BE2C (cell line): ENCODE results near the gene RADX.
A peak's percentile ranks its signal among the peaks of the same experiment; 100 is the strongest.

Source experiments
- DNase-seq: peaks from one replicate; pipeline ENCODE4 v3.0.0-alpha.2; 2020
- H3K27me3 ChIP-seq: fragments of 250-450 bp; sonication (Bioruptor Pico); 2 replicates; pipeline ENCODE4 v1.5.1; 2020; ENCODE audit warnings: mild to moderate bottlenecking
- H3K36me3 ChIP-seq: fragments of 250-450 bp; sonication (Bioruptor Pico); 2 replicates; pipeline ENCODE4 v1.5.1; 2020; ENCODE audit warnings: mild to moderate bottlenecking
- H3K4me1 ChIP-seq: fragments of 250-450 bp; sonication (Bioruptor Pico); 2 replicates; pipeline ENCODE4 v1.5.1; 2020
- H3K4me3 ChIP-seq: 2 replicates; pipeline ENCODE4 v1.5.1; 2011; ENCODE audit warnings: low read depth, low read length
- H3K9me3 ChIP-seq: fragments of 250-450 bp; sonication (Bioruptor Pico); 2 replicates; pipeline ENCODE4 v1.5.1; 2020
- CTCF ChIP-seq: IDR thresholded peaks from 2 replicates; pipeline ENCODE4 v1.5.1; 2012; ENCODE audit warnings: mild to moderate bottlenecking, low read depth, low read length

The RADX gene

GRCh38 chrX:106613277-106613676 is 1.5 kb downstream of the RADX start:
- no peak for TF ChIP-seq CTCF
- Histone ChIP-seq H3K27me3 (0 out of 2 replicates have a peak, but pooled peaks cover 2% of the 10 kb centered on the region), H3K4me3 (no peak overlapping the region), H3K4me1 (no peaks in the 10 kb centered on the region), H3K9me3 (no peaks in the 10 kb centered on the region), H3K36me3 (no peaks in the 10 kb centered on the region)
- no peak for DNase-seq

GRCh38 chrX:106615041-106615440 is 3.3 kb downstream of the RADX start:
- no peak for DNase-seq

GRCh38 chrX:106619797-106620196 is 8.0 kb downstream of the RADX start:
- H3K27me3 ChIP-seq: no peaks in the 10 kb centered on the region

More at GRCh38 chrX:106615041-106615440, 3.3 kb downstream of the RADX start:
- Histone ChIP-seq H3K4me3 (no peak overlapping the region), H3K4me1 (no peaks in the 10 kb centered on the region), H3K36me3 (no peaks in the 10 kb centered on the region), H3K27me3 (0 out of 2 replicates have a peak, but pooled peaks cover 2% of the 10 kb centered on the region), H3K9me3 (no peaks in the 10 kb centered on the region)
- TF ChIP-seq CTCF: no peak

GRCh38 chrX:106621836-106622235 is 10.1 kb downstream of the RADX start:
- H3K4me1 ChIP-seq: no peaks in the 10 kb centered on the region
- H3K4me3 ChIP-seq: no peak overlapping the region
- H3K9me3 ChIP-seq: no peaks in the 10 kb centered on the region
- DNase-seq: no peak
- no peak for TF ChIP-seq CTCF
- H3K36me3 ChIP-seq: no peaks in the 10 kb centered on the region
- H3K27me3 ChIP-seq: no peaks in the 10 kb centered on the region

More at GRCh38 chrX:106619797-106620196, 8.0 kb downstream of the RADX start:
- H3K36me3 ChIP-seq: no peaks in the 10 kb centered on the region
- no peak for DNase-seq
- TF ChIP-seq CTCF: peak; percentile 33
- H3K4me1 ChIP-seq: no peaks in the 10 kb centered on the region
- no peaks in the 10 kb centered on the region for H3K9me3 ChIP-seq
- H3K4me3 ChIP-seq: no peak overlapping the region

GRCh38 chrX:106626789-106627188 is 15.0 kb downstream of the RADX start:
- H3K27me3 ChIP-seq: no peaks in the 10 kb centered on the region
- no peaks in the 10 kb centered on the region for H3K36me3 ChIP-seq
- TF ChIP-seq CTCF: no peak
- DNase-seq: no peak
- H3K4me3 ChIP-seq: no peak overlapping the region
- H3K4me1 ChIP-seq: no peaks in the 10 kb centered on the region
- H3K9me3 ChIP-seq: no peaks in the 10 kb centered on the region

GRCh38 chrX:106631615-106632014 is 19.8 kb downstream of the RADX start:
- no peaks in the 10 kb centered on the region for H3K9me3 ChIP-seq
- no peak for DNase-seq
- H3K36me3 ChIP-seq: no peaks in the 10 kb centered on the region
- no peak for TF ChIP-seq CTCF
- no peak overlapping the region for H3K4me3 ChIP-seq
- no peaks in the 10 kb centered on the region for H3K4me1 ChIP-seq
- H3K27me3 ChIP-seq: no peaks in the 10 kb centered on the region
